Right cardiac atrium (tissue), 5 donors: ENCODE data around the gene STAMBP. TPM values are rescaled to one million over a fixed set of nuclear protein-coding genes. Genes with fewer than 3 reads are reported as not detected.
"Not testable (repeated sequence)": the region's sequence is repeated elsewhere in the genome, so short reads cannot be mapped to it uniquely, and the experiment has no call there.

ENCODE experiments used
- ATAC-seq, 2 donors: fragments of 200-7000 bp; cut with Tn5 transposase; one replicate each; pipeline versions ENCODE4 v1.8.0 to v1.9.1; 2020; ENCODE audit warnings: moderate library complexity in 2 of 2, mild to moderate bottlenecking in 1 of 2
- DNase-seq, 3 donors: peaks; one replicate each; pipeline ENCODE4 v3.0.0-alpha.2; 2020
- H3K27ac ChIP-seq: one replicate; pipeline ENCODE4 v1.5.1; 2013; ENCODE audit warnings: mild to moderate bottlenecking, low read length, control low read depth, moderate library complexity
- H3K27me3 ChIP-seq: one replicate; pipeline ENCODE4 v1.6.1; 2013; ENCODE audit not compliant: control insufficient read depth, insufficient read depth
- H3K4me1 ChIP-seq: one replicate; pipeline ENCODE4 v1.6.1; 2013; ENCODE audit warnings: low read length; ENCODE audit not compliant: control insufficient read depth, insufficient read depth
- H3K4me3 ChIP-seq: one replicate; pipeline ENCODE4 v1.5.1; 2013; ENCODE audit warnings: low read length, control low read depth
- H3K9me3 ChIP-seq: one replicate; pipeline ENCODE4 v1.6.1; 2013; ENCODE audit warnings: low read length; ENCODE audit not compliant: control insufficient read depth
- WGBS: extraction: QIAGEN DNeasy Blood & Tissue Kit; methylation state at CpG from one replicate; pipeline ENCODE4 v1.1.7; 2013; 5-methylcytosine and 5-hydroxymethylcytosine counted together
- intact Hi-C, 4 donors: fragments of 100-400 bp; cut with DNase I; formaldehyde crosslinking; loops; one replicate each; pipeline versions ENCODE4 v1.11.0 to v1.14.0; 2022 to 2023
- long read RNA-seq, 4 donors: library from polyadenylated mRNA; unstranded; transcript quantifications; one replicate each; pipeline ENCODE4 v2.0.0, GENCODE V29; 2020 to 2021
- polyA plus RNA-seq: library from polyadenylated mRNA; stranded (reverse); fragments of 200-250 nt; gene quantifications from one replicate; pipeline ENCODE4 v1.2.3, GENCODE V29; 2013
- total RNA-seq, 4 donors: library from RNA; stranded (reverse); fragmentation: NEBNext Ultra II Directional; extraction: Animal tissue kit (Norgen Biotek cat#: 25700); gene quantifications; one replicate each; pipeline ENCODE4 v1.2.1, GENCODE V29; 2021
- donor health status: healthy with polysubstance abuse.
- donor health status: DM: no; HTN: yes; CAD: no.
- donor health status: DM: no; HTN: no; CAD: no.
- donor health status: DM: no; HTN: yes; CAD: no; lungs with severe emphysema.
- donor health status: DM: yes; HTN: yes; CAD: no.

The STAMBP gene
- total RNA-seq (10 to 100 TPM; 33.6 to 48.0 (median 41.3) TPM), polyA plus RNA-seq (36.0 TPM)
- long read RNA-seq, donor 1, full-length matches to known transcripts: 41 of 61 reads
- long read RNA-seq, donor 1, partial matches to known transcripts: 6 of 61 reads
- long read RNA-seq, donor 1, other reads (novel, unspliced or antisense): 14 of 61 reads
- long read RNA-seq, donor 2, full-length matches to known transcripts: 17 of 23 reads
- long read RNA-seq, donor 2, partial matches to known transcripts: 2 of 23 reads
- long read RNA-seq, donor 2, other reads (novel, unspliced or antisense): 4 of 23 reads
- long read RNA-seq, donor 3, full-length matches to known transcripts: 81 of 118 reads
- long read RNA-seq, donor 3, partial matches to known transcripts: 6 of 118 reads
- long read RNA-seq, donor 3, other reads (novel, unspliced or antisense): 31 of 118 reads
- long read RNA-seq, donor 4, full-length matches to known transcripts: 31 of 39 reads
- long read RNA-seq, donor 4, partial matches to known transcripts: 3 of 39 reads
- long read RNA-seq, donor 4, other reads (novel, unspliced or antisense): 5 of 39 reads

DNA sequence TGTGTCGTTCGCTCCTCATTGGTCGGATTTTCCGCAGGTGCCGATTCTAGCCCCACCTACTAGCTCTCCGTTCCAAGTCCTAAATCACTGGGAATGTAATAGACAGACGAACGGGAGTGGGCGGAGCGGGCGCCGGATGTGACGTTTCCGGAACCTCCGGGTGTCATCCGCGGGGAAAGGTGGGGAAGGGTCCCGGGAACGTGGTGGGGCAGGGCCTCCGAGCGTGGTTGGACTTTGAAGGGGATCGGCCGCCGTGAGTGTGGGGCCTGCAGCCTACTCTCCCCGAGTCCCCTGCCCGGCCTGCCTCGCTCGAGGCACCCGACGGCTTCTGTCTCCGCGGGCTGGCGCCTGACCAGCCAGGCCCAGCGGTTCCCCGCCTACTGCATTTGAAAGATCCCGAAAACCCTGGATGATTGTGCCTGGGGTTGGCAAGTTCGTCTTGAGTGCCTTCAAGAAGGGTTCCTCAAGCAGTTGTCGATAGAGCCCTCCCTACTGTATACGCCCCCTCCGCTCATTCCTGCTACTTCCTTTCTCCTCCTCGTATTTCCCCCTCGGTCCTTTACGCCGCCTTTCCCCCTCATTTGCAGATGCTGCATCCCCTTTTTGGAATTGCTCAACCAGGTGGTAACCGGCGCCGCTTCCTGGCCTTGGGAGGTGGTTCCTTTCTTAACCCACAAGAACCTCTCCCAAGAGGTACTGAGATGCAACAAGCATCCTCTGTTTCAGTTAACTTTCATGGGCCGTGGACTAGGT is at the start of gene STAMBP:
Gene STAMBP, plus strand, starts transcription at position 144 of the 753 bp plus-strand sequence. CDS start 1,896 bp downstream, outside the sequence.
- H3K4me1 ChIP-seq: peaks cover 3% of the 10 kb centered on the region
- no peaks in the 10 kb centered on the region for H3K27me3 ChIP-seq
- no peaks in the 10 kb centered on the region for H3K9me3 ChIP-seq
- peak; percentile 96 to 99 (median 98) for DNase-seq
- H3K4me3 ChIP-seq: peak within 1 kb of the TSS; percentile 73
- H3K27ac ChIP-seq: peak within 1 kb of the TSS; percentile 93
- intact Hi-C loops: loop anchor here in 1 of 4 donors (10.0 kb wide), 3 partner anchors 96 to 506 kb away; partner anchors contain the start of genes DGUOK and TET3
- WGBS: under 1% methylated on average over 48 of the region's 48 CpGs
- peak; percentile 98 to 99 for ATAC-seq

DNA sequence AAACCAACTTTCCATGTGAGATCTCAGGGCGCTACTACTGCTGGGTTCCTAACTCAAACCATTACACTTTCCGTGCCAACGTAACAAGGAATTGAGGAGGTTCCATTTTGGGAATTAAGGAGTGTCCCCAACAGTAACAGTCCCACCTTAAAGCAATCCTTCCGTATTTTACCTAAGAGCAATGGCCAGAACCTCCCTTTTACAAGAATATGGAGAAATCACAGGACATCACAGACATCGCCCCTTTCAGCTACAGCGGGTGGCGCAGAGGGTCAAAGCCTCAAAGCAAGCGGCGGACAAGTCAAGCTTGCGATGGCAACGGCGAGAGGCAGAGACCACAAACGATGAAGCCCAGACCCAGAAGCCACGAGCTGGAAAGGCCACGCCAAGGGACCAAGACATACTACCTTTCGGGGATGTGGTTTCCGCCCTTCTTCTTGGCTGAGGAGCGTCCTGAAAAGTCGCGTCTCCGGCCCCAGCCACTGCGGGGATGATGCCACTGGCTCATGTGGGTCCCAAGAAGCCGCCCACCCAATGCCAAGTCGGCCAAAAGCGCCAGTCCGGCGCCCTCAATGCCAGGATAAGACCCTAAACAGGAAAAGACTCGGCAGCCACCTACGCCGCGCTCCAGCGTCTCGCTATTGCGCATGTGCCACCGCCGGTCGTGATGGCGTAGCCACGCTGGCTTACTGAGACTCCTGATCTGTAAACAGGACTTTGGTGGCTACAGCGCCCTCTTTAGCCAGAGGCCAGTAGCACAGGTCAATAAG is 49.1 kb upstream of the STAMBP start, which contains the start of gene DUSP11:
Gene DUSP11, minus strand, starts transcription at position 637 of the 770 bp plus-strand sequence. Its CDS starts 129 bp downstream, at position 508.
- H3K4me1 ChIP-seq: no peaks in the 10 kb centered on the region
- no peaks in the 10 kb centered on the region for H3K9me3 ChIP-seq
- H3K27ac ChIP-seq: peak within 1 kb of the TSS; percentile 92
- ATAC-seq (peak; percentile 99 to 100), DNase-seq (peak; percentile 95 to 99 (median 97))
- peak within 1 kb of the TSS; percentile 88 for H3K4me3 ChIP-seq
- under 1% methylated on average over 40 of the region's 40 CpGs for WGBS
- no peaks in the 10 kb centered on the region for H3K27me3 ChIP-seq
- intact Hi-C loops: loop anchor here in 1 of 4 donors (10.0 kb wide), 1 partner anchor 95 kb away; no protein-coding TSS in a partner anchor

DNA sequence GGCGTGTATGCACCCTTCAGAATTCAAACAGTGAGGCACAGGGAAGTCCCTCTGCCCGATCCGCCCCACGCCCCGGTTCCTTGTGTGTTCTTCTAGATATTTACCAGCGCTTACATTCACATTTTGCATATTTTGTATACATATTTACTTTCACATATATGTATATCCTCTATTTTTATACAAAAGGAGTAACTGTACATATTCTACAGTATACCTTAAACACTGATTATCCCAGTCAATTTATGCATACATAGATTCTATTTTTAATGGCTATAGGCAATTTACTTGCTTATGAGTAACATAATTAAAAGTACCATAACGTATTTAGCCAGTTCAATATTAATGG is 48.6 kb upstream of the STAMBP start:
- Histone ChIP-seq H3K27me3 (no peaks in the 10 kb centered on the region), H3K4me1 (no peaks in the 10 kb centered on the region), H3K27ac (no peak overlapping the region), H3K4me3 (no peak overlapping the region), H3K9me3 (no peaks in the 10 kb centered on the region)
- DNase-seq (no peak), ATAC-seq (no peak)
- WGBS: 7% methylated on average over 7 of the region's 7 CpGs
- intact Hi-C loops: no loop called here

DNA sequence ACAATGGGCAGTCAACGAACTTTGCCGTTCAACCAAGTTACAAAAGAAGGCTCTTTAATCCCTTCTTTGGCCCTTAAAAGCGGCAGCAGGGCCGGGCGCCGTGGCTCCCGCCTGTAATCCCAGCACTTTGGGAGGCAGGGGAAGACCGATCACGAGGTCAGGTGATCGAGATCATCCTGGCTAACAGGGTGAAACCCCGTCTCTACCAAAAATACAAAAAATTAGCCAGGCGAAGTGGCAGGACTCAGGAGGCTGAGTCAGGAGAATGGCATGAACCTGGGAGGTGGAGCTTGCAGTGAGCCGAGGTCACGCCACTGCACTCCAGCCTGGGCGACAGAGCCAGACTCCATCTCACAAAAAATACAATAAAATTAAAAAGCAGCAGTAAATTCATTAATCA is 45.4 kb upstream of the STAMBP start:
- intact Hi-C loops, H3K4me3 ChIP-seq, H3K27me3 ChIP-seq, H3K4me1 ChIP-seq, DNase-seq, H3K27ac ChIP-seq, H3K9me3 ChIP-seq, ATAC-seq: not testable (repeated sequence)
- 80% methylated on average over 15 of the region's 15 CpGs for WGBS

DNA sequence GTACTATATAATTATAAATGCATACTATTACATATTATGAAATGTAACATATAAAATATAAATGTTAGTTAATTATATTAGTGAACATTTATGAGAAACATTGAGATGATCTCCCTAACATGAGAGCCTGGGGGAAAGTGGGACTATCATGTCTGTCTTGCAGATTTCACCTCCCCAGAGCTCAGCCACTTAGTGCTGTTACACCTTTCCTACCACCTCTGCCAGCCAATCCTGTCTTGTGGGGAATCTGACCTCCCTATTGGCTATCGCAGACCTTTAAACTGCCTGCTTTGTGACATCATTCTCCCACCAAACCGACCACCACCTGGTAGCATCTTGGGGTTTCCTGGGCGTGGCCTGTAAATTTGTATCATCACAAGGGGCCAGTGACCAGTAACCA is 44.9 kb upstream of the STAMBP start, which contains the start of gene C2orf78:
Gene C2orf78, plus strand, starts transcription at position 301 of the 400 bp plus-strand sequence. CDS start 127 bp downstream, outside the sequence.
- not testable (repeated sequence) for H3K9me3 ChIP-seq, H3K4me1 ChIP-seq
- WGBS: 51% methylated on average over 3 of the region's 3 CpGs

DNA sequence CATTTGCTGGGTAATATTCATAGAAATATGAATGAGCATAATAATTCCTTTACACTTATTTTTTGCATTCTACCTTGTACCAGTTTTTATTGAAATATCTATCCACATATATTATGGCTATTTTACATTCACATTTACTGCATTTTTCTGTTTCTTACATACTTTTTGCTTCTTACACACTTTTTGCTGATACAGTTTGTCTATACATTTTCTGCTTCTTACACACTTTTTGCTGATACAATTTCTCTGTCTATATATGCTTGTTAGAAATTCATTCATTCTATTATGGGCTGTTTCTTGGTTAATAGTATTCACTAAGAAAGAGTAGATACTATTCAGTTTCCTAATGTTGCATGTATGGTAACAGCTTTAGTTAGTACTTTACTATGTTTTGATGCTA is 16.9 kb upstream of the STAMBP start:
- intact Hi-C loops: no loop called here
- Histone ChIP-seq H3K4me1 (no peaks in the 10 kb centered on the region), H3K4me3 (no peak overlapping the region), H3K27me3 (no peaks in the 10 kb centered on the region), H3K9me3 (no peaks in the 10 kb centered on the region), H3K27ac (no peak overlapping the region)
- ATAC-seq (no peak), DNase-seq (no peak)

More for the DNA sequence above, 44.9 kb upstream of the STAMBP start, which contains the start of gene C2orf78:
- intact Hi-C loops, H3K4me3 ChIP-seq, DNase-seq, H3K27me3 ChIP-seq, H3K27ac ChIP-seq, ATAC-seq: not testable (repeated sequence)

DNA sequence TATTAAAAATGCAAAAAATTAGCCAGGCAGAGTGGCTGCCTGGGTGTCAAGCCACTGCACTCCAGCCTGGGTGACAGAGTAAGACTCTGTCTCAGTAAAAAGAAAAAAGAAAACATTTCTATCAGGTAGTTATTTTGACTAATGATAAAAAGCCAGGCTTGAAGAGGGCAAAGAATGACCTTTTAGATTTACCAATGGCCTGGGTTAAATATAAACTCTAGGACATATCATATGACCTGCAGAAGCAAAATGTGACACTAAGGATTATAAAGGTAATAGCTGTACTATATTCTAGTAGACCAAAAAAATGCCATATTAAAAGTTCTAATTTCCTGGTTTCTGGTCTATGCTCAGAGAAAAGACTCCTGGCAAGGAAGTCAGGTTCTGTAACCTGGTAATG is 16.1 kb upstream of the STAMBP start:
- intact Hi-C loops: no loop called here
- DNase-seq (no peak), ATAC-seq (no peak)
- Histone ChIP-seq H3K4me3 (no peak overlapping the region), H3K27me3 (no peaks in the 10 kb centered on the region), H3K4me1 (no peaks in the 10 kb centered on the region), H3K9me3 (no peaks in the 10 kb centered on the region), H3K27ac (no peak overlapping the region)

DNA sequence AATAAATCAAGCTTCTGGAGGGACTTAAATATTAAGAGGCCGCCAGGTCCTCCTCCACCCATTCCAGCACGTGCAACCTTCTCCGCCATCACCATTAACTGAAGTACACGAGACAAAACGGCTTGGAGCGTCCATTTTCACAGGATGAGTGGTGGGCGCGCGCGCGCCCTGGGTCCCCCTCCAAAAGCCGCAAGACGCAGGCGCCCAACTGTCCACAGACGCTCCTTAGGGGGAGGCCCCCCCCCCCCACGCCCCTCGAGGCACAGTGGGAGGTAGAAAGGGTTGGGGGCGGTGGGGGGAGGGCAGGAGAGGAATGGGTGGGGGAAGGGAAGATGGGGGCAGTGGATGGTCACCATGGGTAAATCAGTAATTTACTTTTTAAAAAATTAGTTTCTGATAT is 10.5 kb upstream of the STAMBP start:
- DNase-seq (peak in 1 of 3 donors; percentile 20), ATAC-seq (no peak)
- H3K9me3 ChIP-seq: no peaks in the 10 kb centered on the region
- no peak overlapping the region for H3K4me3 ChIP-seq
- no peaks in the 10 kb centered on the region for H3K4me1 ChIP-seq
- intact Hi-C loops: no loop called here
- H3K27me3 ChIP-seq: peaks cover 3% of the 10 kb centered on the region
- WGBS: 87% methylated on average over 18 of the region's 18 CpGs
- H3K27ac ChIP-seq: no peak overlapping the region

DNA sequence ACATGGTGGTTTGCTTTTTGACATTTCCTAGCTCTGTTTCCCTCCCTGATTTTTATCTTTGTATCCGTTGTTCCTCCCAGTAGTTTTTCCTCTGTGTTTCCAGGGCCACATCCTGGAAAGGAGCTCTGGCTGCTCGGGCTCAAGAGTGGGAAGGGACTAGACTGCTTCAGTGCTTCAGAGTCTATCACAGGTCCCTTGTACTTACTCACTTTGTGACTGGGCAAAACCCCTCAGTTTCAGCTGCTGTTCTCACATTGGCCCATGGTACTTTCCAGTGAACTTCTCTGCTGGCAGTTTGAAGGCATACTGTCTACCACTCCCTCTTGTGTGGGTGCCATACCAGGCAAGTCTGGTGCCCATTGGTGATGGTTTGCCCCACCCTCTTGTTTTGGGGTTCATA is 7.5 kb upstream of the STAMBP start:
- H3K27ac ChIP-seq: no peak overlapping the region
- DNase-seq: no peak
- 12% methylated on average over 2 of the region's 2 CpGs for WGBS
- no peaks in the 10 kb centered on the region for H3K9me3 ChIP-seq
- peaks cover 3% of the 10 kb centered on the region for H3K27me3 ChIP-seq
- no peak overlapping the region for H3K4me3 ChIP-seq
- intact Hi-C loops: loop anchor here in 1 of 4 donors (10.0 kb wide), 3 partner anchors 104 to 514 kb away; partner anchors contain the start of genes DGUOK and TET3
- ATAC-seq: no peak
- no peaks in the 10 kb centered on the region for H3K4me1 ChIP-seq

DNA sequence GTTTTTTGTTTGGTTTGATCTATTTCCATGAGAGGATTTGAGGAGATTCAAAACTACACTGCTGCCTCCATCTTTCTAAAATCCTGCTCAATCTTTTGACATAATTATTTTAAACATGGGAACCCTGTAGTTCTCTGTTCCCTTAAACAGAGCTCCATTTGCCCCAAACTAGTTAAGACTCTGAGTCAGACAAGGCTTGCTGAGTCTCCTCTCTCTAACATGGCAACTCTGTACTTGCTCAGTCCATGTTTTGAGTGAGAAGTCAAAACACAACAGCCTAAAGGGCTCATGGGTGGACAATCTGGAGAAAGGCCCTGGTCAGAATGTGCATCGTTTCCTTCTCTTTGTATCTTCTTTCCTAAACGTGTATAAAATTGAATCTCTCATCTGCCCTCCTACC is 7.1 kb upstream of the STAMBP start:
- 61% methylated on average over 2 of the region's 2 CpGs for WGBS
- Histone ChIP-seq H3K27ac (no peak overlapping the region), H3K4me1 (no peaks in the 10 kb centered on the region), H3K4me3 (no peak overlapping the region), H3K9me3 (no peaks in the 10 kb centered on the region), H3K27me3 (peaks cover 3% of the 10 kb centered on the region)
- ATAC-seq: no peak
- intact Hi-C loops: loop anchor here in 1 of 4 donors (10.0 kb wide), 3 partner anchors 103 to 513 kb away; partner anchors contain the start of genes DGUOK and TET3
- no peak for DNase-seq
